GM12873 (cell line): ENCODE data around the gene TAS2R43.

Experiments used
- CTCF ChIP-seq: IDR thresholded peaks from 2 replicates; pipeline ENCODE4 v1.5.1; 2012; ENCODE audit warnings: low read depth, mild to moderate bottlenecking, moderate library complexity, low read length, control low read depth; ENCODE audit not compliant: insufficient read depth; ENCODE audit errors: missing control alignments

The TAS2R43 gene

GRCh38 chr12:11092128-11092527, at the start of gene TAS2R43:
Gene TAS2R43 (minus strand): TSS chr12:11092313. CDS start chr12:11092229, 84 bp downstream.
- TF ChIP-seq CTCF, result no peak

GRCh38 chr12:11136075-11136474, 44.0 kb upstream of the TAS2R43 start:
- no peak for TF ChIP-seq CTCF

GRCh38 chr12:11134305-11134704, 42.2 kb upstream of the TAS2R43 start, which contains the start of gene TAS2R30:
Gene TAS2R30 (minus strand): TSS chr12:11134644. CDS start chr12:11134244, 400 bp downstream.
- no peak for TF ChIP-seq CTCF

GRCh38 chr12:11133816-11134215, 41.7 kb upstream of the TAS2R43 start:
- TF ChIP-seq CTCF, result no peak

- no peak for TF ChIP-seq CTCF
Observed at GRCh38 chr12:11133162-11133561, 41.0 kb upstream of the TAS2R43 start.

- no peak for TF ChIP-seq CTCF
Observed at GRCh38 chr12:11130999-11131398, 38.9 kb upstream of the TAS2R43 start.

GRCh38 chr12:11130382-11130781, 38.3 kb upstream of the TAS2R43 start:
- no peak for TF ChIP-seq CTCF

- TF ChIP-seq CTCF, result no peak
Observed at GRCh38 chr12:11108862-11109261, 16.7 kb upstream of the TAS2R43 start.
